Mammary microvascular endothelial cell (primary cell): ENCODE results near the gene CCT2. TPM values are rescaled to one million over a fixed set of nuclear protein-coding genes. Genes with fewer than 3 reads are reported as not detected.

Source experiments
- total RNA-seq: library from RNA; depleted of rRNA; stranded (reverse); fragments of >200 nt; gene quantifications from 2 replicates; pipeline ENCODE4 v1.2.3, GENCODE V29; 2015

CCT2 gene
- 213 and 226 TPM in 2 replicates for total RNA-seq

GRCh38 chr12:69585189-69586062, at the start of gene CCT2:
Gene CCT2 (plus strand): TSS chr12:69585459. CDS start chr12:69585522, 63 bp downstream.

GRCh38 chr12:69610729-69611128, 25.5 kb downstream of the CCT2 start, which contains the start of gene LRRC10:
Gene LRRC10 (minus strand): TSS chr12:69610907. CDS start chr12:69610838, 69 bp downstream.

Other genes starting within 250 kb of the CCT2 start
- not detected in 2 replicates for gene LYZ, start 237.1 kb upstream of the CCT2 start, total RNA-seq
- 29.1 and 43.8 TPM in 2 replicates for gene YEATS4, start 225.7 kb upstream of the CCT2 start, total RNA-seq
- gene FRS2, start 115.1 kb upstream of the CCT2 start, total RNA-seq = 9.9 and 13.9 TPM in 2 replicates
- not detected in 2 replicates for gene LRRC10, start 25.4 kb downstream of the CCT2 start, total RNA-seq
- not detected in 2 replicates for gene BEST3, start 113.8 kb downstream of the CCT2 start, total RNA-seq
- gene RAB3IP, start 153.4 kb downstream of the CCT2 start, total RNA-seq = 10.5 and 13.0 TPM in 2 replicates
- gene MYRFL, start 239.8 kb downstream of the CCT2 start, total RNA-seq = not detected in 2 replicates